ENCODE data around the gene SAMD13.

- TF ChIP-seq CTCF (IDR thresholded peaks at IDR 0.05) (no peak), EP300 (IDR thresholded peaks at IDR 0.05) (no peak), POLR2AphosphoS5 (IDR thresholded peaks at IDR 0.05) (no peak)
These were observed 97.0 kb downstream of the SAMD13 start, which contains the start of gene DNASE2B for GRCh38 chr1:84398175-84399155.

Data from sigmoid colon (tissue), 4 donors.